Measurements from ENCODE around the gene SEMA3C. TPM values are rescaled to one million over a fixed set of nuclear protein-coding genes. Genes with fewer than 3 reads are reported as not detected.

The SEMA3C gene
- total RNA-seq, 4 donors from 2014 or later = 117 to 181 (median 158) TPM

DNA sequence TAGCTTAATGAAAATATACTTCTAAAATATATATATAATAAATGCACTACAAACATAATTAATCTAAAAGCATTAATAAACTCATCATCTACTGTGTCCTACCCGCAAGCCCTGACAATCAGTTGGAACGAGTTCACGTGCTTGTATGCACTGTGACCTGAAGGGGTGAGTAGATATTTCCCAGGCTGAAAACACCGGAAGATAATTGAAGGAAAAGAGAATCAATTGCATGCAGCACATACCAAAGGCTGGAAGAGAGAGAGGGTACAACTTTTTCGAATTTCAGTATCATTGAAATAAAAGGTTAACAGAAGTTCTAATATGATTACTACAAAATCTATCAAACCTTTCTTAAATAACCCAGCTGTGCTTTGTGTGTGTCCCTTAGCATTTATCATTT lies 94.6 kb downstream of the SEMA3C start:
- H3K36me3 ChIP-seq = no peaks in the 10 kb centered on the region
- no peak for TF ChIP-seq EP300 (IDR thresholded peaks at IDR 0.05)
- H3K4me3 ChIP-seq = no peak overlapping the region
- DNase-seq (ENCODE audit: extremely low spot score) = no peak
- peaks cover 15 to 65% (median 54%) of the 10 kb centered on the region in 4 donors for H3K4me1 ChIP-seq
- H3K9me3 ChIP-seq = no peaks in the 10 kb centered on the region
- intact Hi-C loops (cut with DNase I) = no loop called here
- H3K27me3 ChIP-seq = no peaks in the 10 kb centered on the region
- H3K27ac ChIP-seq (replicated peaks in 1 of 4) = peak overlapping the region in 2 of 4 donors; percentile 2 to 26
- WGBS = 44% methylated on average over 5 of the region's 5 CpGs

DNA sequence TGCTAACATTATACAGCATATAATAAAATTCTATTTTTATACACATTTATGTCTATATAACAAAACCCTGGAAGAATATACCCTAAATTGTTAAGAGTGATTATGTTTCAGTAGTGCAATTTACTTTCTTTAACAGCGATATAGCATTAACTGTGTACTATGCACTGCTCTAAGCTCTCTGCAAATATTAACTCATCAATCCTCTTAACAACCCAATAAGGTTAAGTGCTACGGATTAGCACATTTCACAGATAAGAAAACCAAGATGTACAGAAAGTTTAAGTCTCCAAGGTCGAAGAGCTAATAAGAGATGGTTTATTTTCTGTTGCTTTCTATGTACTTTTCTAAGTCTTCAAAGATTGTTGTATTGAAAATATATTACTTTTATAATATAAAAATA lies 95.8 kb downstream of the SEMA3C start:
- Histone ChIP-seq H3K4me3 (no peak overlapping the region), H3K4me1 (peaks cover 14 to 53% (median 42%) of the 10 kb centered on the region in 4 donors), H3K36me3 (no peaks in the 10 kb centered on the region), H3K27ac (replicated peaks in 1 of 4) (no peak overlapping the region), H3K9me3 (no peaks in the 10 kb centered on the region), H3K27me3 (no peaks in the 10 kb centered on the region)
- 86% methylated on average over 3 of the region's 3 CpGs for WGBS
- DNase-seq (ENCODE audit: extremely low spot score) = no peak
- intact Hi-C loops (cut with DNase I) = no loop called here
- TF ChIP-seq CTCF (IDR thresholded peaks at IDR 0.05) (no peak), POLR2AphosphoS5 (IDR thresholded peaks at IDR 0.05) (no peak), EP300 (IDR thresholded peaks at IDR 0.05) (no peak), POLR2A (IDR thresholded peaks at IDR 0.05; ENCODE audit: low read depth) (no peak)

DNA sequence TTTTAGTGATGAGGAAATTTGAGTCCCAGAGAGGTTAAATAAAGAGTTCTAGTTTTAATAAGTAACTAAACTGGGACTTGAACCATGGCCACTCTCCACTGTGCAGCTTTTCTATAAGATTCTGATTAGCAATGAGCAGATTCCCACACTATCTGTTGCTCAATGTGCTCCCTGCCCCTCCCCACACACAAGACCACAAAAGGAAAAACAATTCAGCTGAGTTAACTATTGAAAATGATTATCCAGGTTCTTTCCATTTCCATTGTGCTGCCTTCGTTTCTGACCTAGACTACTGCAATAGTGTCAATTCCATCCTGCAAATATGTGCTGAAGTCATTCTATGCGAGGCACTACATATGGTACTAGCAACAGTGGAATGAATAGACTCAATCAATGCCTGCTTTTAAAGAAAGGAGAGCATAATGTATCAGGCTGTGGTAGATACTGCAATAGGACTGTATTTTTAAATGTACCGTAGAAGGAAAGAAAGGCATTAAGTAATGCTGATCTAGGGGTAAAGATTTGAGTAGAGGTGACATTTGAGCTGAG lies 97.0 kb downstream of the SEMA3C start:
- H3K27me3 ChIP-seq = no peaks in the 10 kb centered on the region
- no peak for DNase-seq (ENCODE audit: extremely low spot score)
- intact Hi-C loops (cut with DNase I) = no loop called here
- TF ChIP-seq CTCF (IDR thresholded peaks at IDR 0.05) = no peak
- TF ChIP-seq POLR2AphosphoS5 (IDR thresholded peaks at IDR 0.05) = no peak
- no peak for TF ChIP-seq POLR2A (IDR thresholded peaks at IDR 0.05; ENCODE audit: low read depth)
- TF ChIP-seq EP300 (IDR thresholded peaks at IDR 0.05) = no peak
- no peaks in the 10 kb centered on the region for H3K36me3 ChIP-seq
- no peak overlapping the region for H3K27ac ChIP-seq (replicated peaks in 1 of 4)
- no peak overlapping the region for H3K4me3 ChIP-seq
- H3K4me1 ChIP-seq = peaks cover 2 to 43% (median 32%) of the 10 kb centered on the region in 4 donors
- 89% methylated on average over 3 of the region's 3 CpGs for WGBS
- H3K9me3 ChIP-seq = no peaks in the 10 kb centered on the region

GRCh38 chr7:80819503-80819902 lies 99.3 kb downstream of the SEMA3C start:
- intact Hi-C loops (cut with DNase I) = no loop called here
- Histone ChIP-seq H3K4me1 (peaks cover 0 to 21% (median 9%) of the 10 kb centered on the region in 4 donors), H3K4me3 (no peak overlapping the region), H3K36me3 (no peaks in the 10 kb centered on the region), H3K9me3 (no peaks in the 10 kb centered on the region), H3K27me3 (no peaks in the 10 kb centered on the region), H3K27ac (replicated peaks in 1 of 4) (no peak overlapping the region)
- TF ChIP-seq POLR2A (IDR thresholded peaks at IDR 0.05; ENCODE audit: low read depth) (no peak), CTCF (IDR thresholded peaks at IDR 0.05) (no peak), POLR2AphosphoS5 (IDR thresholded peaks at IDR 0.05) (no peak), EP300 (IDR thresholded peaks at IDR 0.05) (no peak)
- DNase-seq (ENCODE audit: extremely low spot score) = no peak

DNA sequence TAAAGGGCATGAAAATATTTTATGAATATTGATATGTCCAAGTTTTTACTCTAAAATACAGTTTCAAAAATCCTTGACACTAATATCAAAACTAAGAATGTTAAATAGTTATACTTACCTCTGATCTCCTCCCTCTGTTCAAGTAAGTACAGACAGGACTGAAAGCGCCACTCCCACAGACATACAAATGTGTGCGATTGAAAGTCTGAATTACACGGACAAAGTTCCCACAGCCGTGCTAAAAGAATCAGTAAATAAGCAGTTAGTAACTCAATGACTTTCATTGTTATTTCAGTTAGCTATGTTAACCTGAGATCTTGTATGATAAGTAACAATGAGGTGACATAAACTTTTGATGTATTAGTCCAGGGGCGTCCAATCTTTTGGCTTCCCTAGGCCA lies 100.7 kb downstream of the SEMA3C start:
- no peak overlapping the region for H3K27ac ChIP-seq (replicated peaks in 1 of 4)
- no peaks in the 10 kb centered on the region for H3K36me3 ChIP-seq
- H3K4me1 ChIP-seq = peaks cover 0 to 13% (median 2%) of the 10 kb centered on the region in 4 donors
- H3K27me3 ChIP-seq = no peaks in the 10 kb centered on the region
- H3K9me3 ChIP-seq = no peaks in the 10 kb centered on the region
- no peak overlapping the region for H3K4me3 ChIP-seq
- intact Hi-C loops (cut with DNase I) = no loop called here
- WGBS = 90% methylated on average over 5 of the region's 5 CpGs
- TF ChIP-seq EP300 (IDR thresholded peaks at IDR 0.05) (no peak), CTCF (IDR thresholded peaks at IDR 0.05) (no peak), POLR2AphosphoS5 (IDR thresholded peaks at IDR 0.05) (no peak), POLR2A (IDR thresholded peaks at IDR 0.05; ENCODE audit: low read depth) (no peak)
- no peak for DNase-seq (ENCODE audit: extremely low spot score)
